Measurements from ENCODE around the gene DNAH14. TPM values are rescaled to one million over a fixed set of nuclear protein-coding genes. Genes with fewer than 3 reads are reported as not detected.

Gene DNAH14
- total and polyA plus RNA-seq, 4 donors = 16.4 to 54.0 (median 33.9) TPM

DNA sequence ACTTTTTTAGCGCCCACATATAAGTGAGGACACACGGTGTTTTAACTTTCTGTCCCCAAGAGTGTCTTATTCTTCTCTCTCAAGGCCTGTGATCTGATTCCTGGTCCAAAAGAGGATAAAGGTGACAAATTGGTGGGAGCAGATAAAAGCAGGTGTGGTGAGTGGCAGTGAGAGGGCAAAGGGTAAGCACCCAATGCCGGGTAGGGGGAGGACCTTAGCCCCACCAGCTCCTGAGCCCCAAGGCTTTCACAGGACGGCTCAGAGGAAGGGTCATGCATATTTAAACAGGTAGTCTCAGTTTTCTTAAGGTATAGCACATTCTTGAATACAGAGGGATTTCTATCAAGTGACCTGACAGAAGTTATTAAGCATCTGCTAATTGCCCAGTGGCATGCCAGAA lies 478.8 kb downstream of the DNAH14 start:
- Histone ChIP-seq H3K27ac (ENCODE audit: low read depth, low read length) (no peak overlapping the region), H3K9me3 (ENCODE audit: control insufficient read depth, insufficient read depth, low read length) (no peaks in the 10 kb centered on the region), H3K36me3 (ENCODE audit: control insufficient read depth, insufficient read depth, low read length) (peaks cover 30% of the 10 kb centered on the region), H3K4me1 (ENCODE audit: control insufficient read depth, insufficient read depth, low read length) (no peaks in the 10 kb centered on the region), H3K4me3 (ENCODE audit: low read depth, low read length) (no peak overlapping the region), H3K27me3 (ENCODE audit: control insufficient read depth, insufficient read depth, low read length) (no peaks in the 10 kb centered on the region)
- 43% methylated on average over 2 of the region's 4 CpGs for WGBS (ENCODE audit: insufficient coverage)
- no peak for DNase-seq (ENCODE audit: low read depth in 4 of 6, low spot score in 6 of 6)

DNA sequence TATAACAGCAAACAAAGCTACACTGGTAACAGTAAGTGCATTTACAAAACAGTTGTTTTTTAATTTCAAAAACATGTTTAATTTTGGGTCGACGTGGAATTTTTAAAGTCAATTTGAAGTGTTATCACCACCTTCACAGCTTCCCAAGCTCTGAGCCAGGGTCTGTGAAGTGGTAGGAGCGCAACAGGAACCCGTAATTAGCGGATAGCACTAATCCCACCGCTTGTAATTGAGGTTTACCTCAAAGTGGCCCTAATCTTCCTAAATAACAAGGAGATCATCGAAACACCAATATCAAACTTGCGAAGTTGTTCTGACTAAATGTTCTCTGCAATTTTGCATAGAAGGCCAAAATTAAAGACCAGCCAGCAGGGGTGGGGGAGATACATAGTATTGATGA lies 479.6 kb downstream of the DNAH14 start:
- no peaks in the 10 kb centered on the region for H3K27me3 ChIP-seq (ENCODE audit: control insufficient read depth, insufficient read depth, low read length)
- no CpG with 5 or more reads among the region's 8 CpGs for WGBS (ENCODE audit: insufficient coverage)
- DNase-seq (ENCODE audit: low read depth in 4 of 6, low spot score in 6 of 6) = no peak

DNA sequence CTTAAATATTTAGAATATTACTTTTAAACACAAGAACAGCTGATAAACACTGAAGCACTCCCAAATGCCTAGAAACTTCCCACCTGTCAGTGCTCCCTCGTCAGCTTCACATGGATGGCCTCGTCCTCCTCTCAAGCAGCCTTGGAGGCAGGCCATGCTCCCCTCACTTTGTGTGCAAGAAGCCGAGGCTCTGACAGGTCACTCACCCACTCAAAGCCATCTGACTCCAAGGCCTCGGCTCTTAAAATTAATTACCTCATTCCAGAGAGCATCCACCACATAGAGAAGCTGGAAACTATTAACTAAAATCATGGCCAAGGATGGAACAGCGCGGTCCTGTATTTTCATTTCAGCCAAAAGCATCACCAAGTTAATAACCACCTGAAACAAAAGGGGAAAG lies 480.6 kb downstream of the DNAH14 start:
- Histone ChIP-seq H3K36me3 (ENCODE audit: control insufficient read depth, insufficient read depth, low read length) (peaks cover 27% of the 10 kb centered on the region), H3K27me3 (ENCODE audit: control insufficient read depth, insufficient read depth, low read length) (no peaks in the 10 kb centered on the region)
- 88% methylated on average over 6 of the region's 6 CpGs for WGBS (ENCODE audit: insufficient coverage)

More for the DNA sequence above, 479.6 kb downstream of the DNAH14 start:
- Histone ChIP-seq H3K27ac (ENCODE audit: low read depth, low read length) (no peak overlapping the region), H3K4me3 (ENCODE audit: low read depth, low read length) (no peak overlapping the region), H3K9me3 (ENCODE audit: control insufficient read depth, insufficient read depth, low read length) (no peaks in the 10 kb centered on the region), H3K36me3 (ENCODE audit: control insufficient read depth, insufficient read depth, low read length) (peaks cover 29% of the 10 kb centered on the region), H3K4me1 (ENCODE audit: control insufficient read depth, insufficient read depth, low read length) (no peaks in the 10 kb centered on the region)

DNA sequence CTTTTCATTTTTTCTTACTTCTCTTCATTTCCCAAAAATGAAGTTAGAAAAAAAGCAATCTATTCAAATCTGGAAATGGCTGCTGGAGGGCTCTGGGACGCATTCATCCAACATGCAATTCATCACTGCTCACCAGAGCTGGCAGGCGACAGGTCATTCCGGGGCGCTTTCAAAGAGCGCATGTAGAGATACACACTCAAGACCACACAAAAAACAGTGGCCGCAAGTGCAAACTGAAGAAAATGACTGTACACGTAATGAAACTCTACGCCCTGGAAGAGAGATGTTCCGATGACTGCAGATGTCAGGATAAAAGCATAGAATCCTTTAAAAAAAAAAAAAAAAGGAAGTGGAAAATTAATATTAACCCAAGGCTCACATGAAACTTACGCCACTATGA lies 482.8 kb downstream of the DNAH14 start:
- WGBS (ENCODE audit: insufficient coverage) = 80% methylated on average over 7 of the region's 10 CpGs
- Histone ChIP-seq H3K4me1 (ENCODE audit: control insufficient read depth, insufficient read depth, low read length) (no peaks in the 10 kb centered on the region), H3K36me3 (ENCODE audit: control insufficient read depth, insufficient read depth, low read length) (peaks cover 24% of the 10 kb centered on the region), H3K4me3 (ENCODE audit: low read depth, low read length) (no peak overlapping the region), H3K27ac (ENCODE audit: low read depth, low read length) (no peak overlapping the region), H3K27me3 (ENCODE audit: control insufficient read depth, insufficient read depth, low read length) (no peaks in the 10 kb centered on the region), H3K9me3 (ENCODE audit: control insufficient read depth, insufficient read depth, low read length) (no peaks in the 10 kb centered on the region)
- no peak for DNase-seq (ENCODE audit: low read depth in 4 of 6, low spot score in 6 of 6)

More for the DNA sequence above, 480.6 kb downstream of the DNAH14 start:
- Histone ChIP-seq H3K4me3 (ENCODE audit: low read depth, low read length) (no peak overlapping the region), H3K27ac (ENCODE audit: low read depth, low read length) (no peak overlapping the region), H3K9me3 (ENCODE audit: control insufficient read depth, insufficient read depth, low read length) (no peaks in the 10 kb centered on the region), H3K4me1 (ENCODE audit: control insufficient read depth, insufficient read depth, low read length) (no peaks in the 10 kb centered on the region)
- DNase-seq (ENCODE audit: low read depth in 4 of 6, low spot score in 6 of 6) = no peak

DNA sequence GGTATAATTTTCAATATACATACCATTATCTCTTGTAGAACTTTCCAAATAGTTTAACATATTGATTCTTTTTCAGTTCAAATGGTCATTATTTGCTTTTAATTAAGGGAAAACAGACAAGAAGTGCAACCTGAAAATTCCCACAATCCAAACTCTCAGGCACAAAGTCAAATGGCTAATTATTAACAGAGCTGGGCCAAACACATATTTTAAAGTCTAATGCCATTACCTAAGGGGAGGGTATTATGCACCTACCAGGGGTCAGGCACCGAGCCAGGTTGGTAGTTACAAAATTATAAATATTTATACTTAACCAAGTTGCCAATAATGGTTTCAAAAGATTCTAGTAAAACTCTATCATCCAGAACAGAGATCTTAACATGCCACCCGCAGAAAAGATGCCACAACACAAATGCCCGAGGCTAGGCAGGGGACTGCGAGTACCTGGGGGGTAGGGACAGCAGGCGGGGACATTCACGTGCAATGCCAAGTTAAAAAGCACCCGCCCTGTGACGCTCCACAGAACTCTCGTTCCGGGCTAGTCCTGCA lies 483.4 kb downstream of the DNAH14 start:
- Histone ChIP-seq H3K9me3 (ENCODE audit: control insufficient read depth, insufficient read depth, low read length) (no peaks in the 10 kb centered on the region), H3K4me3 (ENCODE audit: low read depth, low read length) (no peak overlapping the region), H3K27ac (ENCODE audit: low read depth, low read length) (no peak overlapping the region), H3K27me3 (ENCODE audit: control insufficient read depth, insufficient read depth, low read length) (no peaks in the 10 kb centered on the region), H3K36me3 (ENCODE audit: control insufficient read depth, insufficient read depth, low read length) (peaks cover 28% of the 10 kb centered on the region), H3K4me1 (ENCODE audit: control insufficient read depth, insufficient read depth, low read length) (no peaks in the 10 kb centered on the region)
- DNase-seq (ENCODE audit: low read depth in 4 of 6, low spot score in 6 of 6) = no peak
- 84% methylated on average over 9 of the region's 10 CpGs for WGBS (ENCODE audit: insufficient coverage)

DNA sequence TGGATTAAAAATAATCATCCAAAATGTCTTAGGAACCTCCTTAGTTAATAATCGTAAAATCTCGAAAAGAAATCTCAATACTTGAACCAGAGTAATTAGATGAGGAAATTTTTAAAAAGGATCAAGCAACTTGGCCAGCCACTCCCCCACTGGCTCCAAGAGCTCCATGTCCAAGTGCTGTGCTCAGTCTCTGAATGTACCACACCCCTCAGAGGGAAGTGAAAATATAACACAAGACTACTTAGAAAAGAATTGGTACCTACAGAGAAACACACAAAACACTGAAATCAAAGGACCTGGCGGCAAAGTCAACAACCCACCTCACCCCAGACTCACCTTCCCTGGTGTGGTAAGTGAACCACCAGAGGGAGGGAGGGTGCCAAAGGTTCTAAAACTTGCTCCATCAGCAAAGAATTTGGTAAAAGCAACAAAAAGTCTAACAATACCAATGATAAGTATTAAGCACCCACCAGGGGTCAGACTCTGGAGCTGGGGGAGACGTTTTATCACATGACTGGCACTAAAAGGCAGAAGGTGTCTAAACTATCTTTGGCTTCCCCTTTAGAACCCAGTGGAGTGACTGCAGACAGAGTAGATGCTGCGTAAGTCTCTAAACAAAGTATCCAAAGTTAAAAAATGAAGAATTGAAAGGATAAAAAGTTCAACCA lies 484.4 kb downstream of the DNAH14 start:
- WGBS (ENCODE audit: insufficient coverage) = no CpG with 5 or more reads among the region's 5 CpGs
- peaks cover 33% of the 10 kb centered on the region for H3K36me3 ChIP-seq (ENCODE audit: control insufficient read depth, insufficient read depth, low read length)
- DNase-seq (ENCODE audit: low read depth in 4 of 6, low spot score in 6 of 6) = no peak

DNA sequence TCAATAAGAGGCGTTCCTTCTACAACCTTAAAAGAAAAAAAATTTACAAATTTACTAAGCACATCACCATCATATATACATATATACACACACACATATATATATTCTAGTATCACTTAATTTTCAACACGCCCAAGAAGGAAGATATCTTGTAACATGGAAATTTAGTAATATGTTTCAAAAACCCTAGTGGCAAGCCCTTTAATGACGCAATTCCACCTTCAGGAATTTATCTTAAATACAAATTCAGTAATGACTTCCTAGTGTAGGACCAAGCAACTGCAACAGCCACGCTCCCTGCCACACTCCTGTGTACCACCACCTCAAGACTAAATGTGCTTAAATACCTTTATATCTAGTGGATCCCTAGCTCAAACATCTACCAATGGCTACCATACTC lies 485.8 kb downstream of the DNAH14 start:
- WGBS (ENCODE audit: insufficient coverage) = 100% methylated on average over 1 of the region's 4 CpGs
- Histone ChIP-seq H3K27ac (ENCODE audit: low read depth, low read length) (no peak overlapping the region), H3K36me3 (ENCODE audit: control insufficient read depth, insufficient read depth, low read length) (peaks cover 37% of the 10 kb centered on the region), H3K9me3 (ENCODE audit: control insufficient read depth, insufficient read depth, low read length) (no peaks in the 10 kb centered on the region), H3K4me1 (ENCODE audit: control insufficient read depth, insufficient read depth, low read length) (no peaks in the 10 kb centered on the region), H3K27me3 (ENCODE audit: control insufficient read depth, insufficient read depth, low read length) (no peaks in the 10 kb centered on the region), H3K4me3 (ENCODE audit: low read depth, low read length) (no peak overlapping the region)
- DNase-seq (ENCODE audit: low read depth in 4 of 6, low spot score in 6 of 6) = no peak

More for the DNA sequence above, 484.4 kb downstream of the DNAH14 start:
- no peak overlapping the region for H3K4me3 ChIP-seq (ENCODE audit: low read depth, low read length)
- no peaks in the 10 kb centered on the region for H3K27me3 ChIP-seq (ENCODE audit: control insufficient read depth, insufficient read depth, low read length)
- no peaks in the 10 kb centered on the region for H3K9me3 ChIP-seq (ENCODE audit: control insufficient read depth, insufficient read depth, low read length)
- no peaks in the 10 kb centered on the region for H3K4me1 ChIP-seq (ENCODE audit: control insufficient read depth, insufficient read depth, low read length)
- no peak overlapping the region for H3K27ac ChIP-seq (ENCODE audit: low read depth, low read length)

DNA sequence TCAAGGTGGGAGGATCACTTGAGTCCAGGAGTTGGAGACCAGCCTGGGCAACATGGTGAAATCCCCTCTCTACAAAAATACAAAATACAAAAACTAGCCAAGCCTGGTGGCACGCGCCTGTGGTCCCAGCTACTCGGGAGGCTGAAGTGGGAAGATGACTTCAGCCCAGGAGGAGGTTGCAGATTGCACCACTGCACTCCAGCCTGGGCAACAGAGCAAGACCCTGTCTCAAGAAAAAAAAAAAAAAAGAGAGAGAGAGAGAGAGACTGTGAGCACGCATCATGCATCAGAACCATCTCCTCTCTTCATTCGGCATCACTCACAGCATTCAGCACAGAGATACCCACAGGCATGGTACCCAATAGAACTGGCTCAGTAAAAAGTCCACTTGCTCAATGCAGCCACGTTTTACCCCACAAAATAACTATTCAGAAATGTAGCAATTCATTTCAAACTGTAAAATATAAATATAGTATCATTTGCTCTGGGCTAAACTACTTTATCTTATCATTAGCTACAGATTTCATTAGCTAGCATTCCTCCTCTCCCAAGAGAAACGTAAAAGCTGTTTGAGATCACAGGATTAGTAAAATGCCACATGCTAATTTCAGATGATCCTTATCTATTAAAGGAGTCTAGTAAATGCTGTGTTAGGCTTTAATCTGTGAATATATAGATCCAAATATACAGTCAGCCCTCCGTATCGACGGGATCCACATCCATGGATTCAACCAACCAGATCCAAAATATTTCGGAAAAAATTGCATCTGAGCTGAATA lies 486.7 kb downstream of the DNAH14 start:
- Histone ChIP-seq H3K4me3 (ENCODE audit: low read depth, low read length) (no peak overlapping the region), H3K9me3 (ENCODE audit: control insufficient read depth, insufficient read depth, low read length) (no peaks in the 10 kb centered on the region), H3K27me3 (ENCODE audit: control insufficient read depth, insufficient read depth, low read length) (no peaks in the 10 kb centered on the region), H3K36me3 (ENCODE audit: control insufficient read depth, insufficient read depth, low read length) (peaks cover 37% of the 10 kb centered on the region), H3K4me1 (ENCODE audit: control insufficient read depth, insufficient read depth, low read length) (no peaks in the 10 kb centered on the region), H3K27ac (ENCODE audit: low read depth, low read length) (no peak overlapping the region)
- DNase-seq (ENCODE audit: low read depth in 4 of 6, low spot score in 6 of 6) = peak in 1 of 6 donors; percentile 39
- WGBS (ENCODE audit: insufficient coverage) = no CpG with 5 or more reads among the region's 11 CpGs

DNA sequence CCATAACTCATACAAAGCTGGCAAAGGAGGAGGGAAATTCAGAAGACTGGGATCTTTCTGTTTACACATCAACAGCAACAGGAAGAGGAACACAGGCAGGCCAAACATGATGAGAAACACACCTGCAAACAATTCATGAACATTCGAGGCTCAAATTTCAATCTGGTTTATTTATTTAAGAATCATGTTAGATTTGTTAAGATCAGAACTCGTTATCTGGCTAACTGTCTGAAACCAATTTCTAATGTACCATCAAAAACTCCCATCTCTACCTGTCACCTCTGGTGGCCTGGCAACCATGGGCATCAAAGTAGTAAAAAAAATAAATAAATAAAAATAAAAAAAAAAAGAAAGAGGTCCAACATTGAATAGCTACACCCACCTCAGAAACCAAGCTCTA lies 488.6 kb downstream of the DNAH14 start:
- Histone ChIP-seq H3K4me3 (ENCODE audit: low read depth, low read length) (no peak overlapping the region), H3K9me3 (ENCODE audit: control insufficient read depth, insufficient read depth, low read length) (no peaks in the 10 kb centered on the region), H3K27ac (ENCODE audit: low read depth, low read length) (no peak overlapping the region), H3K27me3 (ENCODE audit: control insufficient read depth, insufficient read depth, low read length) (no peaks in the 10 kb centered on the region), H3K4me1 (ENCODE audit: control insufficient read depth, insufficient read depth, low read length) (no peaks in the 10 kb centered on the region), H3K36me3 (ENCODE audit: control insufficient read depth, insufficient read depth, low read length) (peaks cover 30% of the 10 kb centered on the region)
- no CpG with 5 or more reads among the region's 2 CpGs for WGBS (ENCODE audit: insufficient coverage)
- DNase-seq (ENCODE audit: low read depth in 4 of 6, low spot score in 6 of 6) = no peak

Measured in spinal cord (tissue), 10 donors.